Activated effector memory CD4-positive, alpha-beta T cell treated with anti-CD3 and anti-CD28 coated beads, Interleukin-2, amount 50 U/mL, for 16 hours (primary cell): ENCODE data around the gene STARD10.
A peak's percentile ranks its signal among the peaks of the same experiment; 100 is the strongest.
"Not testable (repeated sequence)": the region's sequence is repeated elsewhere in the genome, so short reads cannot be mapped to it uniquely, and the experiment has no call there.

ENCODE experiments used
- DNase-seq: peaks from one replicate; pipeline ENCODE4 v3.0.0-alpha.2; 2020

The STARD10 gene

GRCh38 chr11:72806378-72806777, 12.5 kb upstream of the STARD10 start:
- not testable (repeated sequence) for DNase-seq

GRCh38 chr11:72805216-72805615, 11.4 kb upstream of the STARD10 start:
- no peak for DNase-seq

DNA sequence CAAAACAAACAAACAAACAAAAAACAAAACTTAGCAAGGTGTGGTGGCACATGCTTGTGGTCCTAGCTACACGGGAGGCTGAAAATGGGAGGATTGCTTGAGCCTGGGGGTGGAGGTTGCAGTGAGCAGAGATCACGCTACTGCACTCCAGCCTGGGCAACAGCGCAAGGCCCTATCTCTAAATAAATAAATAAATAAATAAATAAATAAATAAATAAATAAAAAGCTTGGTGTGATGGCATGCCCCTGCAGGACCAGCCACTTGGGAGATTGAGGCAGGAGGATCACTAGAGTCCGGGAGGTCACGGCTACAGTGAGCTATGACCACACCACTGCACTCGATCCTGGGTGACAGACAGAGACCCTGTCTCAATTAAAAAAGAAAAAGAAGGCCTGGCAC, 9.0 kb upstream of the STARD10 start:
- DNase-seq, result no peak

DNA sequence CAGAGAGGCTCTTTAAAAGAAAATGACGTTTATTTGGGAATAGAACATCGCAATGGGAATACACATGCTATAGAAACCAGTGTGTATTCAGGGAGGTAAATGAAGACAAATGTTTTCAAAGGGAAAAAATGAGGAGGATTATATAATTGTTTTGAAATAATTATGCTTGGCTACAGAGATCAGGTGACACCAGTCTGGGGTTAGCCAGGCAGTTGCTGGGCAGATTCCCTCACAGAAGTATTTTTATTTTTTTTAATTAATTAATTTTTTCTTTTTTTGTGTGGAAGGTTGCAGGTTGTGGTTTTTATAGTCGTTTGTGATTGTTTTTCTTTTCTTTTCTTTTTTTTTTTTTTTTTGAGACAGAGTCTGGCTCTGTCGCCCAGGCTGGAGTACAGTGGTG, 5.6 kb upstream of the STARD10 start:
- no peak for DNase-seq

DNA sequence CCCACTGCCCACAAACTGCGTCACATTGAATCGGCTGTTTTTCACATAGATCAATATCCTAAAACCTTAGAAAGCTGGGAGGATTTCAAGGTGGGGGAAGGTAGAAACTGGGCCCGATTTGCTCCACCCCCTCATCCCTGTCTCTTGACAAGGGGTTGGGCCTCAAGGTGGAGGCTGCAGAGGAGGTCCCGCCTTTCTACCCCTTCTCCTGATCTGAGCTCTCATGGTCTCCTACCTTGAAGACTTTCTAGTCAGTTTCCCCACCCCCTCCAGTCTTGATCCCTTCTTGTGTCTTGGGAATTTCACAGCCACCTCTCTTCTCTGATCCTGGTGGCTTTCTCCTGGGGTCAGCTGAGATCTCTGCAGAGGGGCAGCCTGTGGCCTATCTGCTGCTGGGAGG, 4.5 kb upstream of the STARD10 start:
- no peak for DNase-seq

- DNase-seq, result no peak
Observed at GRCh38 chr11:72793076-72793424, 797 bp downstream of the STARD10 start.

GRCh38 chr11:72792437-72793021, 1.3 kb downstream of the STARD10 start:
- DNase-seq, result no peak

DNA sequence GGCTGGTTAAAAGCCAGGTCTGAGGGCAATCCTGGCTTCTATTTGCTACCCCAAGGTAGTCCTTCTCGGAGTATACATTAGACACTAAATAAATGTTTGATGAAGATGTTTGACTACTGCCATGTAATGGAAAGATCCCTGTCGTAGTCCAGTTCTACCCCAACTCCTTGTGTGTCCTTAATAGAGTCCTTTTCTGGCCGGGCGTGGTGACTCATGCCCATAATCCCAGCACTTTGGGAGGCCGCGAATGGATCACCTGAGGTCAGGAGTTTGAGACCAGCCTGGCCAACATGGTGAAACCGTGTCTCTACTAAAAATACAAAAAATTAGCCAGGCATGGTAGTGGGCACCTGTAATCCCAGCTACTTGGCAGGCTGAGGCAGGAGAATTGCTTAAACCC, 2.6 kb downstream of the STARD10 start:
- not testable (repeated sequence) for DNase-seq

GRCh38 chr11:72789493-72790131, 4.2 kb downstream of the STARD10 start:
- no peak for DNase-seq

GRCh38 chr11:72788241-72788640, 5.6 kb downstream of the STARD10 start:
- DNase-seq, result no peak

- DNase-seq, result no peak
Observed at GRCh38 chr11:72787216-72788104, 6.4 kb downstream of the STARD10 start.

- DNase-seq, result no peak
Observed at GRCh38 chr11:72786305-72787215, 7.3 kb downstream of the STARD10 start.

- DNase-seq, result no peak
Observed at GRCh38 chr11:72784662-72785061, 9.2 kb downstream of the STARD10 start.

- DNase-seq, result no peak
Observed at GRCh38 chr11:72783144-72783905, 10.5 kb downstream of the STARD10 start.

DNA sequence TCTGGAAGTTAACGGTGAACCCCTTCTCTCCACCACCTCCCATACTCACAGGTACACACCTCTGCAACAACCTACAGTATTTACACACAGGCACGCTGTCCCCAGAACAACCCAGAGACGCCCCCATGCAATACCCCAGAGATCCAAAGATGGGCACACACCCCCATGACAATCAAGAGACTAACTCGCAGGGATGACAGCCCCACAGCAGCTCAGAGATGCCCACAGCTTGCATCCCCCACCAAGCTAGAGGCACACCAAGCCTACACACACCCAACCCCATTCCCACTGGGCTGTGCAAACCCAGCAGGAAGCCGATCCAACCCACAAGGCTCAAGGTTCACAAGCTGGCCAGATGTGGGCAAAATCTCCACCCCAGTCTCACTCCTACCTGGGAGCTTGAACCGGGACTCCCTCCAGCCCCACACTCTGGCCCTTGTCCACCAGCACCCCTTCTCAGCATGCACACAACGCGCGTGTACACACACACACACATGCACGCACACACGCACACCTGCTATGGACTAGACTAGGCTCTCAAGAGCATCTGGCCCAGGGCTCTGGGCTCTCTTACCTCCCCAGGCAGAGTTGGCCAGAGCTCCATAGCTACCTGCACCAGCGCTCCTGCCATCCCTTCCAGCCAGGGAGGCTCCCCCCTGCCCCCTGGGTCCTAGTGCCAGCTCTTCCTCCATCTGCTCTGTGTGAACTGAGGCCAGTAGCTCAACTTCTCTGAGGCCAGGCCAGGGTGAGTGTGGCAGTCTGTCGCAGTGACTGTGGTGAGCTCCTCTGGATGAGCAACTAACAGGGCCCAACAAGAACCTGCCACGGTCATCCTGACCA, 11.5 kb downstream of the STARD10 start:
- DNase-seq, result no peak

DNA sequence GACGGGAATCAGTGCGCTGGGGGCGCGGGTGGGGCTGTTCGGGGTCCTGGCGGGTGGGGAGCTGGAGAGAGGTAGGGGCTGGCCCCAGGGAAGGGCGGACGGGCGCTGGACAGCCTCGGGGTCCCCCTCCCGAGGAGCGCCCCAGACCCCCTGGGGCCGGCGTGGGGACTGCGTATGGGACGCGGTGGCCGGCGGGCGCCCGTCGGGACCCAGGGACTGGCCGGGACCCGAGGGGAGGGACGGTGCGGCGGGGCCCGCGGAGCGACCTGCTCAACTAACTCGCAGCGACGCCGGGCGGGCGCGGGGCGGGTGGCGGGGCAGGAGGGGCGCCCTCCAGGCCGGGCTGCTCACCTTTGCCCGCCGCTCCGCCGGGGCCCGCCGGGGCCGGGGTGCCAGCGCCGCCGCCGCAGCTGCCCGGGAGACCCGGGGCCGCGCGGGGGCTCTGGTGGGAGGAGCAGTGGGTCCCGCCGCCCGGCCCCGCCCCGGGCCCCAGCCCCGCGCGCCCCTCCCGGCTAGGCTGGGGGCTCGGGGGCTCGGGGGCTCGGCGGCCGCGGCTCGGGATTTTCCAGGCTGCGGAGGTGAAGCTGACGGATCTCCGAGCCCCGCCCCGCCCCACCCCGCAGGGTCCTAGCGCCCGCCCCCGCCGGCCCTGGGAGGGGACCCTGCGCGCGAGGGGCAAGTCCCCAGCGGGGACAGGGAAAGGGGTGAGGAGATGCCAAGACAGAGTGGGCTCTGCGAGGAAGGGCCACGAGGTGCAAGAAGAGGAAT, 12.3 kb downstream of the STARD10 start:
- DNase-seq, result peak; percentile 86

DNA sequence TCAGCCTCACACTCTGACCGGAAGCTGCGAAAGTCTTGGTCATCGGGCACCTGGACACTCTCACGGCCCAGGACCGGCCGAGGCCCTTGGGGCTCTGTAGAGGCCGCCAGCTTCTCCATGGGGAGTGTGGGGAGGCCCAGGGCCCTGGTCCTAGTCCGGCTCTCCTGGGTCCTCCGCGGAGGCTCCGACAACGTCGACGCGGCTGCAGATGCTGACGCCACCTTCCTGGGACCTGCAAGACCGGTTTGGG, 12.9 kb downstream of the STARD10 start:
- DNase-seq, result no peak

DNA sequence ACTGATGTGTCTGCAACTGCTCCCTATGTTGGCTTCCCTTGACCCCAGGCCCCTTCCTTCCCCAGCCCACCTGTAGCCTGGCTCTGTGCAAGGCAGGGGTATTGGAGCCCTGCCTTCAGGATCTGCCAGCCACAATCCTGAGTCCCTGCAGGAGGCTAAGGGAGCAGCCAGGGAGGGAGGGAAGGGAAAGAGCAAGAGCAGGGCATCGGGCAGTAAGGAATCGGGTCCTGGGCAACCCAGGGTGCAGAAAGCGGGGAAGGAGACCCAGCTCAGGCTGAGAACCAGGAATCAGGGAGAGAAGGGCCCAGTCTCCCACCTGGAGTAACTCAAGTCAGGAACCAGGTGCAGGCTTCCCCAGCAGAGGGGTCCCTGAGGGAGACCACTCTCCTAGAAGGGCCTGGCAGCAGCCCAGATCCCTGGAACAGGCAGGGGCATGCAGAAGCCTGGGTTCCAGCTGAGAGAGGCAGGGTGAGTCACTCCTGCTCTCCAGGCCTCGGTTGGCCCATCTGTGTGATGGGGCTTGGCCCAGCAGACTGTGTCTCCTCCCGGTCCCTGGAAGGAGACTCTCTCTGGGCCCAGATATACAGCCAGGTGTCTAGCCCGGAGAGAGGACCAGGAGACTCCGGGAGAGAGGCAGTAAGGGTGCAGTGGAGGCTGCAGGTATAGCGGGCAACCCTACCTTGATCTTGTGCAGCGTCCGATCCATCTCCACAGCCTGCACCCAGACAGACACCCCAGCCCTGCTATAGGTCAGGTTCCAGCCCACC, 13.4 kb downstream of the STARD10 start:
- no peak for DNase-seq

DNA sequence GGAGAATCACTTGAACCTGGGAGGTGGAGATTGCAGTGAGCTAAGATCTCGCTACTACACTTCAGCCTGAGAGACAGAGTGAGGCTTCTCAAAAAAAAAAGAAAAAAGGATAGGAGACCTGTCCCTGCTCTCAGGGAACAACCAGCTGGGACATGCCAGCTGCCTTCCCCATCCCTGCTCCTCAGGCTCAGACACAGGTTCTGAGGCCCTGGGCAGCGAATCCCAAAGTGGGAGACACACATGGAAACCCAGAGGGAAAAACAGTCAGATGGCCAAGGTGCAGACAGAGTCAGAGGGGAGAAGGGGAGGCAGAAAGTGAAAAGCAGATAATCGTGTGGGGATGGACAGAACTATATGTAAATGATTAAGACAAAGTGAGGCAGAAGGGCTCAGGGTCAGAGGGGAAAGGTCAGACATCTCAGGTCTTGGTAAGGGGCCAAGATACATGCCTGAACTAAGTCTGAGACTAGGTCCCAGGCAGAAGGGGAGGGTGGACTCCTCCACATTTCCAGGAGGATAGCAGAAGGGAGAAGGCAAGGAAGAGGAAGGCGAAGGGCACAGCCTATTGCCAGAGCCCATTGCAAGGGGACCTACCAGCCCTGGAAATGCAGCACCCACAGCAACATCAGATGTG, 14.2 kb downstream of the STARD10 start:
- no peak for DNase-seq
